ENCODE measurements around the gene MBD3.

MBD3 gene

DNA sequence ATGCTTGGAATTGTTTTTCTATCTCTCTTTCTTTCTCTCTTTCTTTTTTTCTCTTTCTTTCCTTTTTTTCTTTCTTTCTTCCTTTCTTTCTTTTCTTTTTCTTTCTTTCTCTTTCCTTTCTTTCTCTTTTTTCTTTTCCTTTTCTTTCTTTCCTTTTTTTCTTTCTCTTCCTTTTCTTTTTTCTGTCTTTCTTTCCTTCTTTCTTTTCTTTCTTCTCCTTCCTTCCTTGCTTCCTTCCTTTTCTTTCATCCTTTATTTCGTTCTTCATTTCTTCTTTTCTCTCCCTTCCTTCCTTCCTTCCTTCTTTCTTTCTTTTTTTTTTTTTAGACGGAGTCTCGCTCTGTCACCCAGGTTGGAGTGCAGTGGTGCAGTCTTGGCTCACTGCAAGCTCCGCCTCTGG, 22.7 kb downstream of the MBD3 start:
- Histone ChIP-seq H3K27me3 (ENCODE audit: insufficient read depth, insufficient read length) (peaks cover 12% of the 10 kb centered on the region), H3K9ac (ENCODE audit: insufficient read length, low read depth) (no peak overlapping the region), H3K4me3 (ENCODE audit: insufficient read length, low read depth) (no peak overlapping the region), H3K36me3 (ENCODE audit: insufficient read depth, insufficient read length, low read length) (peaks cover 22% of the 10 kb centered on the region), H3K9me3 (ENCODE audit: insufficient read depth, low read length) (peaks cover 7% of the 10 kb centered on the region; the same call in 1 of the 2 replicates), H3K4me1 (ENCODE audit: insufficient read depth, insufficient read length) (peaks cover 19% of the 10 kb centered on the region)
- TF ChIP-seq SUZ12 (IDR thresholded peaks at IDR 0.05; ENCODE audit: extremely low read depth, insufficient read depth, insufficient read length) = no peak
- TF ChIP-seq YY1 (IDR thresholded peaks at IDR 0.05; ENCODE audit: insufficient read depth, insufficient read length) = no peak
- TF ChIP-seq ZNF274 (IDR thresholded peaks at IDR 0.05; ENCODE audit: low read depth, low read length) = no peak
- no peak for DNase-seq (ENCODE audit: low read depth, low spot score)

DNA sequence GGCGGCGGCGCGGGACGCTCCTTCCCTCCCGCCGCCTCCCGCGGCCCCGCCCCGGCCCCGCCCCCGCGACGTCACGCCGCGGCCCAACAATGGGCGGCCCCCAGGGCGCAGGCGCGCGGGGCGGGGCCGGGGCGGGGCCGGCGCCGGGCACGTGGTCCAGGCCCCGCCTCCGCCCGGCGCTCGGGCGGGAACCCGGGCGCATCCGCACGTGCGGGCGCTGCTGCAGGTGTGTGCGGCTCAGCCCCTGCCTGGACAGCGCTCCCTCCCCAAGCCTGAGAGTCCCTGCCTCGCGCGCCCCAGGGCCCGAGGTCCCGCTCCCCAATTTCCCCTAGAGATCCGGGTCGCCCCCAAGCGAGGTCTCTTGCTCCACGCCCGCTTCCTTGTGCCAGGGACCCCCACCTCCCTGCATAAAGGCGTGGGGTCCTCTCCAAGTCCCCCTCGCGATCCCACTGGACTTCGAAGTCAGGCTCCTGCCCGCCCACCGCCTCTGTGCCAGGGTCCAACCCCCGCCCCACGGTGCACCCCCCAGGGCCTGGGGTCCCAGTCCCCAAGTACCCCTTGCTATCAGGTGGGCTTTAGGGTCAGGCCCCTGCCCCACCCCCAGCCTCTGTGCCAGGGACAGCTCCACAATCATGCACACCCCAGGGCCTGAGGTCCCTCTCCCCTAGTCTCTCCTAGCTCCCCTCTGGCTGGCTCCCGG, 24.2 kb downstream of the MBD3 start, which contains the start of gene MEX3D:
TSS of gene MEX3D (minus strand) at position 6 of the 700 bp plus-strand sequence. CDS start 267 bp downstream, outside the sequence.
- Histone ChIP-seq H3K9me3 (ENCODE audit: insufficient read depth, low read length) (peaks cover 7% of the 10 kb centered on the region; the same call in 1 of the 2 replicates), H3K36me3 (ENCODE audit: insufficient read depth, insufficient read length, low read length) (peaks cover 29% of the 10 kb centered on the region), H3K27me3 (ENCODE audit: insufficient read depth, insufficient read length) (peaks cover 12% of the 10 kb centered on the region), H3K4me3 (ENCODE audit: insufficient read length, low read depth) (peak within 1 kb of the TSS; percentile 89), H3K9ac (ENCODE audit: insufficient read length, low read depth) (peak within 1 kb of the TSS; percentile 96), H3K4me1 (ENCODE audit: insufficient read depth, insufficient read length) (peaks cover 24% of the 10 kb centered on the region)
- TF ChIP-seq ZNF274 (IDR thresholded peaks at IDR 0.05; ENCODE audit: low read depth, low read length) (no peak), SUZ12 (IDR thresholded peaks at IDR 0.05; ENCODE audit: extremely low read depth, insufficient read depth, insufficient read length) (no peak), YY1 (IDR thresholded peaks at IDR 0.05; ENCODE audit: insufficient read depth, insufficient read length) (no peak)
- no peak for DNase-seq (ENCODE audit: low read depth, low spot score)

DNA sequence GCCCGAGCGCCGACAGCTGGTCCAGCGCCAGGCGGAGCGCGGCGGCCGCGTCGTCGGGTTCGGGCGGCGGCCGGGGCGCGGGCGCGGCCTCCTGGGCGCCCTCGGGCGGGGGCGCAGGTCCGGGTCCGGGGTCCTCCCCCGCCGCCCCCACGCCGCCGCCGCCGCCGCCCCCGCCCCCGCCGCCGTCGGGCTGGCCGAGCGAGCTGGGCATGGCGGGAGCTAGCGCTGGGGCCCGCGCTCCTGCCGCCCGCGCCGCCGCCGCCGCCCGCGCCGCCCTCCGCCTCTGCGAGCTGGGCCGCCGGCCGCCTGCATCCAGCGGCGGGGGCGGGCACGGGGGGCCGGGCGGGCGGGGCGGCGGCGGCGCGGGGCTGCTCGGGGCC, 24.8 kb downstream of the MBD3 start:
- Histone ChIP-seq H3K4me3 (ENCODE audit: insufficient read length, low read depth) (no peak overlapping the region), H3K4me1 (ENCODE audit: insufficient read depth, insufficient read length) (peaks cover 24% of the 10 kb centered on the region), H3K27me3 (ENCODE audit: insufficient read depth, insufficient read length) (peaks cover 12% of the 10 kb centered on the region), H3K36me3 (ENCODE audit: insufficient read depth, insufficient read length, low read length) (peaks cover 36% of the 10 kb centered on the region), H3K9ac (ENCODE audit: insufficient read length, low read depth) (peak overlapping the region; percentile 96), H3K9me3 (ENCODE audit: insufficient read depth, low read length) (peaks cover 7% of the 10 kb centered on the region; the same call in 1 of the 2 replicates)
- DNase-seq (ENCODE audit: low read depth, low spot score) = no peak
- TF ChIP-seq SUZ12 (IDR thresholded peaks at IDR 0.05; ENCODE audit: extremely low read depth, insufficient read depth, insufficient read length) (no peak), ZNF274 (IDR thresholded peaks at IDR 0.05; ENCODE audit: low read depth, low read length) (no peak), YY1 (IDR thresholded peaks at IDR 0.05; ENCODE audit: insufficient read depth, insufficient read length) (no peak)

DNA sequence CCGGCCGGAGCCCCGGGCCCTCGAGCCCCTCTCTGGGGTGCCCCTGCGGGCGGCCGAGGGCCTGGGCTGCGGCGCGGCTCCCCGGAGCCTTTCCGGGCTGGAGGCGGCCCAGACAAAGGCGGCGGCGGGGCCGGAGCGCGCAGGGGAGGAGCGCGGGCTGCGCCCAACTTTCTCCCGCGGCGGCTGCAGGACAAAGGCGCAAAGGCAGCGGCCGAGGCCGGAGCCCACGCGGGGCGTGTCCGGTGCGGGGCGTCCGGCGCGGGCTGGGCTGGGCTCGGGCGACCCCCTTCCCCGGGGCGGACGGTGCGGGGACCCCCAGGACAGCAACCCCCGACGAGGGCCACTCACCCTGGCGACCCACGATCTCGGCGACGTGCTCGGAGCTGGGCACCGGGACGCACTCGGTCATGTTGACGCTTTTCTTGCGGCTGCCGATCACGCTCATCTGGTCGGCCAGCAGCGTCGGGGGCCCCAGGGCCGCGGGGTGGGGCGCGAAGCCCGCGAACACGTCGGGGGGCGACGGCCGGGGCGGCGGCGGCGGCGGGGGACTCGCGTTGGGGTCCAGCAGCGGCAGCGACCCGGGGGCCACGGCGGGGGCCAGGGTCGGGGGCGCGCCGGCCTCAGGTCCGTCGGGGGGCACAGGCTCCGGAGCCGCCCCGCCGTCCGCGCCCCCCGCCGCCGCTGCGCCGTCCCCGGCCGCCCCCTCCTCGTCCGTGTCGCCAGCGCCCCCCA, 25.4 kb downstream of the MBD3 start:
- Histone ChIP-seq H3K4me1 (ENCODE audit: insufficient read depth, insufficient read length) (peaks cover 21% of the 10 kb centered on the region), H3K27me3 (ENCODE audit: insufficient read depth, insufficient read length) (peaks cover 12% of the 10 kb centered on the region), H3K9ac (ENCODE audit: insufficient read length, low read depth) (peak overlapping the region; percentile 96), H3K36me3 (ENCODE audit: insufficient read depth, insufficient read length, low read length) (peaks cover 41% of the 10 kb centered on the region), H3K9me3 (ENCODE audit: insufficient read depth, low read length) (peaks cover 7% of the 10 kb centered on the region; the same call in 1 of the 2 replicates), H3K4me3 (ENCODE audit: insufficient read length, low read depth) (peak overlapping the region; percentile 89)
- TF ChIP-seq YY1 (IDR thresholded peaks at IDR 0.05; ENCODE audit: insufficient read depth, insufficient read length) (no peak), ZNF274 (IDR thresholded peaks at IDR 0.05; ENCODE audit: low read depth, low read length) (no peak), SUZ12 (IDR thresholded peaks at IDR 0.05; ENCODE audit: extremely low read depth, insufficient read depth, insufficient read length) (no peak)
- DNase-seq (ENCODE audit: low read depth, low spot score) = no peak

DNA sequence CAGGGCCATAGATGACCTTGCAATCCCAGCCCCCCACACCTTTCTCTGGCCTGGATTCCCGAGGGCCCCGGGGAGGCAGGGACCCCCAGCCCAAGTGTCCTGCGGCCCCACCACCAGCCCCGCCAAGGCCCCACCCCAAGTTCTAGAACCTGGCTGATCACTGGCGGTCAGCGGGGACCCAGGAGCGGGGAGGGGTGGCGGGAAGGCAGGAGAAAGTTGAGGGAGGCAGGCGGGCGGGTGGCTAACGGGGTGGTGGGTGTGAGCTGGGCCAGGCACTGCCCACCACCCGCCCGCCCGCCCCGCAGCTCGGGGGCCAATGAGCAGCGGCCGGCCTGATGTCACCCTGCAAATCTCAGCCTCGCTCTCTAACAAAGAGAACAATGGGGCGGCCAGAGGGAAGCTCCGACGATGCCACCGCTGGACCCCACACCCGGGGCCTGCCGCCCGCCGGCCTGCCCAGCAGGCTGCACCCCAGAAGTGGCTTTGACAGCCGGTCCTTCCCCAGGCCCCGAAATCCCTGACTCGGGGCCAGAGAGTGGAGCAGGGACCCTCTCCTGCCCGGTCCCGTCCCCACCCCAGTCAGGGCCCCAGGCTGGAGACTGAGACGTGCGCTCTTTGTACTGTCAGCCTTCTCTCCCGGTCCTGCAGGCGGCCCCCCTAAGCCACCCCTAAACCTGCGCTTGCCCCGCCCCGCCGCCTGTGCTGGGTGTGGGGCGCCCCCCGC, 26.1 kb downstream of the MBD3 start:
- H3K27me3 ChIP-seq (ENCODE audit: insufficient read depth, insufficient read length) = peaks cover 12% of the 10 kb centered on the region
- peak; percentile 63 for DNase-seq (ENCODE audit: low read depth, low spot score)
- peak overlapping the region; percentile 89 for H3K4me3 ChIP-seq (ENCODE audit: insufficient read length, low read depth)
- H3K36me3 ChIP-seq (ENCODE audit: insufficient read depth, insufficient read length, low read length) = peaks cover 43% of the 10 kb centered on the region
- H3K9me3 ChIP-seq (ENCODE audit: insufficient read depth, low read length) = peaks cover 7% of the 10 kb centered on the region; the same call in 1 of the 2 replicates
- no peak for TF ChIP-seq ZNF274 (IDR thresholded peaks at IDR 0.05; ENCODE audit: low read depth, low read length)
- no peak for TF ChIP-seq YY1 (IDR thresholded peaks at IDR 0.05; ENCODE audit: insufficient read depth, insufficient read length)
- no peak for TF ChIP-seq SUZ12 (IDR thresholded peaks at IDR 0.05; ENCODE audit: extremely low read depth, insufficient read depth, insufficient read length)
- H3K4me1 ChIP-seq (ENCODE audit: insufficient read depth, insufficient read length) = peaks cover 21% of the 10 kb centered on the region
- peak overlapping the region; percentile 96 for H3K9ac ChIP-seq (ENCODE audit: insufficient read length, low read depth)

DNA sequence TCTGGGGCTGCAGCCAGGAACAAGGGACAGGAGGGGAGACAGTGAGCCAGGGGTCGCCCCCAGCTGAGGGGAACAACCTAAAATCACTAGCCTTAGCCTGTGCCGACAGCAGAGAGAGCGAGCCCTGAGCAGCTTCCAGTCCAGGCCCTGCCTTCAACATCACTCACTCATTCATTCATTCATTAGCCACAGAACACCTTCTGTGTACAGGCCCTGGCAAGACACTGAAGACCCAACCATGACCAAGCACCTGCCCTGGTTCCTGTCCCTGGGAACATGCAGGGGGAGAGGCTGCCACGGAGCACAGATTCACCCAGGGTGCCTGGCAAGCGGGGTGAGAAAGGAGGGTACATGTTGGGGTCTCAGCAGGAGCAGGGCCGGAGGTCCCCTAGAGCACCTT, 29.4 kb downstream of the MBD3 start:
- no peaks in the 10 kb centered on the region for H3K9me3 ChIP-seq (ENCODE audit: insufficient read depth, low read length)
- H3K9ac ChIP-seq (ENCODE audit: insufficient read length, low read depth) = peak overlapping the region; percentile 1
- H3K4me3 ChIP-seq (ENCODE audit: insufficient read length, low read depth) = no peak overlapping the region
- no peaks in the 10 kb centered on the region for H3K27me3 ChIP-seq (ENCODE audit: insufficient read depth, insufficient read length)
- H3K36me3 ChIP-seq (ENCODE audit: insufficient read depth, insufficient read length, low read length) = peaks cover 69% of the 10 kb centered on the region
- H3K4me1 ChIP-seq (ENCODE audit: insufficient read depth, insufficient read length) = peaks cover 24% of the 10 kb centered on the region
- DNase-seq (ENCODE audit: low read depth, low spot score) = no peak
- TF ChIP-seq YY1 (IDR thresholded peaks at IDR 0.05; ENCODE audit: insufficient read depth, insufficient read length) (no peak), SUZ12 (IDR thresholded peaks at IDR 0.05; ENCODE audit: extremely low read depth, insufficient read depth, insufficient read length) (no peak), ZNF274 (IDR thresholded peaks at IDR 0.05; ENCODE audit: low read depth, low read length) (no peak)
